ENCODE results near the gene LRTM2.

The LRTM2 gene

GRCh38 chr12:1885599-1886245 lies 65.4 kb downstream of the LRTM2 start:
- no peak overlapping the region for H3K27ac ChIP-seq (replicated peaks)
- no peaks in the 10 kb centered on the region for H3K27me3 ChIP-seq (ENCODE audit: insufficient read depth, poor library complexity, severe bottlenecking)
- TF ChIP-seq GABPA (IDR thresholded peaks at IDR 0.05; ENCODE audit: low read depth) (no peak), SPI1 (IDR thresholded peaks at IDR 0.05; ENCODE audit: borderline replicate concordance, low read depth) (no peak), REST (IDR thresholded peaks at IDR 0.05; ENCODE audit: insufficient replicate concordance, low read depth) (no peak), POLR2AphosphoS5 (IDR thresholded peaks at IDR 0.05; ENCODE audit: low read depth) (no peak), CTCF (IDR thresholded peaks at IDR 0.05; ENCODE audit: insufficient read depth, low read length) (no peak)
- H3K4me3 ChIP-seq (replicated peaks; ENCODE audit: insufficient read depth, low read length): no peak overlapping the region
- no peak for DNase-seq (ENCODE audit: low read depth in 1 of 2, low spot score in 1 of 2)

Measured in HL-60 (cell line).